ENCODE data around the gene MSL2. TPM values are rescaled to one million over a fixed set of nuclear protein-coding genes. Genes with fewer than 3 reads are reported as not detected.

Gene MSL2
- total and polyA plus RNA-seq, 2 donors (not counting 1 experiment from before 2014, with no cell fraction given) = 25.8 to 97.1 TPM

GRCh38 chr3:136162322-136162721 lies 33.8 kb downstream of the MSL2 start:
- Histone ChIP-seq H3K27ac (ENCODE audit: low read length in 2 of 2) (no peak overlapping the region), H3K9me3 (ENCODE audit: control extremely low read depth in 1 of 3, control insufficient read depth in 2 of 3, insufficient read depth in 1 of 3, low read length in 2 of 3) (peaks cover 0 to 13% (median 0%) of the 10 kb centered on the region in 3 donors), H3K79me2 (ENCODE audit: control insufficient read depth, insufficient read depth, low read length) (peaks cover 99% of the 10 kb centered on the region), H3K4me1 (ENCODE audit: control insufficient read depth in 2 of 2, insufficient read depth in 2 of 2, low read length in 2 of 2) (peaks cover 18 to 23% of the 10 kb centered on the region in 2 donors), H3K4me3 (ENCODE audit: control extremely low read depth in 1 of 5, extremely low read depth in 1 of 5, insufficient read depth in 1 of 5, low read depth in 2 of 5, low read length in 4 of 5) (no peak overlapping the region), H3K4me2 (replicated peaks; ENCODE audit: low read depth, low read length, poor library complexity, severe bottlenecking) (no peak overlapping the region), H4K20me1 (ENCODE audit: control insufficient read depth, insufficient read depth, low read length, poor library complexity, severe bottlenecking) (peaks cover 98% of the 10 kb centered on the region), H3K9ac (ENCODE audit: low read length) (no peak overlapping the region), H3K36me3 (replicated peaks in 1 of 2; ENCODE audit: control extremely low read depth in 1 of 2, control insufficient read depth in 1 of 2, extremely low read depth in 1 of 2, insufficient read depth in 2 of 2, low read length in 1 of 2) (peaks cover 0 to 4% of the 10 kb centered on the region in 2 experiments), H3K27me3 (replicated peaks in 1 of 4; ENCODE audit: control extremely low read depth in 1 of 4, control insufficient read depth in 3 of 4, insufficient read depth in 4 of 4, low read length in 3 of 4) (no peaks in the 10 kb centered on the region), H2AFZ (ENCODE audit: insufficient read depth, low read depth, low read length, poor library complexity, severe bottlenecking) (no peak overlapping the region)
- intact Hi-C loops (cut with micrococcal nuclease) = no loop called here
- ChIA-PET POLR2A (no interaction called here), CTCF (no interaction called here)
- H3K27ac Mint-ChIP-seq = no peak overlapping the region
- peaks cover 2% of the 10 kb centered on the region for H3K9me3 Mint-ChIP-seq (ENCODE audit: insufficient read depth)
- ATAC-seq (ENCODE audit: low read depth) (no peak), DNase-seq (no peak)
- 97% methylated on average over 6 of the region's 7 CpGs for WGBS (ENCODE audit: insufficient coverage)
- no peaks in the 10 kb centered on the region for H3K27me3 Mint-ChIP-seq
- no peak overlapping the region for H3K4me3 Mint-ChIP-seq
- H3K4me1 Mint-ChIP-seq = peaks cover 62% of the 10 kb centered on the region
- no peak for TF ChIP-seq EZH2 (IDR thresholded peaks at IDR 0.05; ENCODE audit: borderline replicate concordance, insufficient read depth, low read depth, low read length, poor library complexity, severe bottlenecking)
- TF ChIP-seq, protein P1, sequence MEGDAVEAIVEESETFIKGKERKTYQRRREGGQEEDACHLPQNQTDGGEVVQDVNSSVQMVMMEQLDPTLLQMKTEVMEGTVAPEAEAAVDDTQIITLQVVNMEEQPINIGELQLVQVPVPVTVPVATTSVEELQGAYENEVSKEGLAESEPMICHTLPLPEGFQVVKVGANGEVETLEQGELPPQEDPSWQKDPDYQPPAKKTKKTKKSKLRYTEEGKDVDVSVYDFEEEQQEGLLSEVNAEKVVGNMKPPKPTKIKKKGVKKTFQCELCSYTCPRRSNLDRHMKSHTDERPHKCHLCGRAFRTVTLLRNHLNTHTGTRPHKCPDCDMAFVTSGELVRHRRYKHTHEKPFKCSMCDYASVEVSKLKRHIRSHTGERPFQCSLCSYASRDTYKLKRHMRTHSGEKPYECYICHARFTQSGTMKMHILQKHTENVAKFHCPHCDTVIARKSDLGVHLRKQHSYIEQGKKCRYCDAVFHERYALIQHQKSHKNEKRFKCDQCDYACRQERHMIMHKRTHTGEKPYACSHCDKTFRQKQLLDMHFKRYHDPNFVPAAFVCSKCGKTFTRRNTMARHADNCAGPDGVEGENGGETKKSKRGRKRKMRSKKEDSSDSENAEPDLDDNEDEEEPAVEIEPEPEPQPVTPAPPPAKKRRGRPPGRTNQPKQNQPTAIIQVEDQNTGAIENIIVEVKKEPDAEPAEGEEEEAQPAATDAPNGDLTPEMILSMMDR (IDR thresholded peaks at IDR 0.05) = no peak

GRCh38 chr3:136161516-136161915 lies 34.6 kb downstream of the MSL2 start:
- Histone ChIP-seq H4K20me1 (ENCODE audit: control insufficient read depth, insufficient read depth, low read length, poor library complexity, severe bottlenecking) (peaks cover 98% of the 10 kb centered on the region), H3K4me1 (ENCODE audit: control insufficient read depth in 2 of 2, insufficient read depth in 2 of 2, low read length in 2 of 2) (peaks cover 16 to 17% of the 10 kb centered on the region in 2 donors), H3K27ac (ENCODE audit: low read length in 2 of 2) (no peak overlapping the region), H3K9ac (ENCODE audit: low read length) (no peak overlapping the region), H2AFZ (ENCODE audit: insufficient read depth, low read depth, low read length, poor library complexity, severe bottlenecking) (no peak overlapping the region), H3K9me3 (ENCODE audit: control extremely low read depth in 1 of 3, control insufficient read depth in 2 of 3, insufficient read depth in 1 of 3, low read length in 2 of 3) (peaks cover 0 to 13% (median 0%) of the 10 kb centered on the region in 3 donors), H3K4me3 (ENCODE audit: control extremely low read depth in 1 of 5, extremely low read depth in 1 of 5, insufficient read depth in 1 of 5, low read depth in 2 of 5, low read length in 4 of 5) (no peak overlapping the region), H3K36me3 (replicated peaks in 1 of 2; ENCODE audit: control extremely low read depth in 1 of 2, control insufficient read depth in 1 of 2, extremely low read depth in 1 of 2, insufficient read depth in 2 of 2, low read length in 1 of 2) (peaks cover 0 to 4% of the 10 kb centered on the region in 2 experiments), H3K79me2 (ENCODE audit: control insufficient read depth, insufficient read depth, low read length) (peaks cover 99% of the 10 kb centered on the region), H3K4me2 (replicated peaks; ENCODE audit: low read depth, low read length, poor library complexity, severe bottlenecking) (no peak overlapping the region), H3K27me3 (replicated peaks in 1 of 4; ENCODE audit: control extremely low read depth in 1 of 4, control insufficient read depth in 3 of 4, insufficient read depth in 4 of 4, low read length in 3 of 4) (no peaks in the 10 kb centered on the region)
- TF ChIP-seq EZH2 (IDR thresholded peaks at IDR 0.05; ENCODE audit: borderline replicate concordance, insufficient read depth, low read depth, low read length, poor library complexity, severe bottlenecking) = no peak
- TF ChIP-seq, protein P1 (IDR thresholded peaks at IDR 0.05) = no peak
- DNase-seq = no peak
- peaks cover 2% of the 10 kb centered on the region for H3K9me3 Mint-ChIP-seq (ENCODE audit: insufficient read depth)
- no peak overlapping the region for H3K4me3 Mint-ChIP-seq
- ChIA-PET CTCF (no interaction called here), POLR2A (no interaction called here)
- no peak overlapping the region for H3K27ac Mint-ChIP-seq
- no peaks in the 10 kb centered on the region for H3K27me3 Mint-ChIP-seq
- intact Hi-C loops (cut with micrococcal nuclease) = no loop called here
- H3K4me1 Mint-ChIP-seq = peaks cover 56% of the 10 kb centered on the region
- ATAC-seq (ENCODE audit: low read depth) = no peak

All from B cell (primary cell).